ENCODE measurements around the gene KCNJ5. TPM values are rescaled to one million over a fixed set of nuclear protein-coding genes. Genes with fewer than 3 reads are reported as not detected.
A peak's percentile ranks its signal among the peaks of the same experiment; 100 is the strongest.

KCNJ5 gene
- total RNA-seq, 3 donors from 2014 or later = 0.14 to 3.9 (median 0.48) TPM

GRCh38 chr11:128898580-128899344 is 7.6 kb downstream of the KCNJ5 start:
- Histone ChIP-seq H3K4me3 (no peak overlapping the region), H3K4me1 (ENCODE audit: low read depth) (peaks cover 3% of the 10 kb centered on the region), H3K36me3 (ENCODE audit: low read depth) (no peaks in the 10 kb centered on the region), H3K9me3 (no peaks in the 10 kb centered on the region)
- TF ChIP-seq CTCF (IDR thresholded peaks at IDR 0.05) = no peak
- ATAC-seq = no peak
- intact Hi-C loops (cut with DNase I, micrococcal nuclease) = no loop called here
- DNase-seq = no peak

GRCh38 chr11:128900468-128900867 is 9.3 kb downstream of the KCNJ5 start:
- no peak overlapping the region for H3K4me3 ChIP-seq
- intact Hi-C loops (cut with DNase I, micrococcal nuclease) = no loop called here
- no peak for TF ChIP-seq CTCF (IDR thresholded peaks at IDR 0.05)
- no peaks in the 10 kb centered on the region for H3K9me3 ChIP-seq
- no peaks in the 10 kb centered on the region for H3K36me3 ChIP-seq (ENCODE audit: low read depth)
- ATAC-seq = no peak
- H3K4me1 ChIP-seq (ENCODE audit: low read depth) = no peaks in the 10 kb centered on the region
- DNase-seq = no peak

GRCh38 chr11:128901653-128902514 is 10.7 kb downstream of the KCNJ5 start:
- no peak overlapping the region for H3K4me3 ChIP-seq
- no peaks in the 10 kb centered on the region for H3K9me3 ChIP-seq
- DNase-seq = no peak
- intact Hi-C loops (cut with DNase I, micrococcal nuclease) = no loop called here
- H3K4me1 ChIP-seq (ENCODE audit: low read depth) = no peaks in the 10 kb centered on the region
- TF ChIP-seq CTCF (IDR thresholded peaks at IDR 0.05) = no peak
- H3K36me3 ChIP-seq (ENCODE audit: low read depth) = no peaks in the 10 kb centered on the region
- no peak for ATAC-seq

GRCh38 chr11:128902515-128903066 is 11.4 kb downstream of the KCNJ5 start:
- Histone ChIP-seq H3K4me1 (ENCODE audit: low read depth) (no peaks in the 10 kb centered on the region), H3K36me3 (ENCODE audit: low read depth) (no peaks in the 10 kb centered on the region), H3K9me3 (no peaks in the 10 kb centered on the region), H3K4me3 (no peak overlapping the region)
- intact Hi-C loops (cut with DNase I, micrococcal nuclease) = no loop called here
- no peak for TF ChIP-seq CTCF (IDR thresholded peaks at IDR 0.05)
- DNase-seq (peak in 1 of 3 donors; percentile 14), ATAC-seq (no peak)

GRCh38 chr11:128903248-128904061 is 12.3 kb downstream of the KCNJ5 start:
- intact Hi-C loops (cut with DNase I, micrococcal nuclease) = no loop called here
- H3K9me3 ChIP-seq = no peaks in the 10 kb centered on the region
- no peak for ATAC-seq
- H3K4me1 ChIP-seq (ENCODE audit: low read depth) = no peaks in the 10 kb centered on the region
- DNase-seq = peak; percentile 33 to 58 (median 38)
- H3K4me3 ChIP-seq = no peak overlapping the region
- no peaks in the 10 kb centered on the region for H3K36me3 ChIP-seq (ENCODE audit: low read depth)
- TF ChIP-seq CTCF (IDR thresholded peaks at IDR 0.05) = no peak

Data from mucosa of descending colon (tissue), 3 donors.